ENCODE data around the gene MPRIP.

Gene MPRIP

GRCh38 chr17:17032131-17032692 lies 10.0 kb upstream of the MPRIP start:
- no peak for DNase-seq

- DNase-seq, result no peak
Observed at GRCh38 chr17:17033466-17033865, 8.8 kb upstream of the MPRIP start.

DNA sequence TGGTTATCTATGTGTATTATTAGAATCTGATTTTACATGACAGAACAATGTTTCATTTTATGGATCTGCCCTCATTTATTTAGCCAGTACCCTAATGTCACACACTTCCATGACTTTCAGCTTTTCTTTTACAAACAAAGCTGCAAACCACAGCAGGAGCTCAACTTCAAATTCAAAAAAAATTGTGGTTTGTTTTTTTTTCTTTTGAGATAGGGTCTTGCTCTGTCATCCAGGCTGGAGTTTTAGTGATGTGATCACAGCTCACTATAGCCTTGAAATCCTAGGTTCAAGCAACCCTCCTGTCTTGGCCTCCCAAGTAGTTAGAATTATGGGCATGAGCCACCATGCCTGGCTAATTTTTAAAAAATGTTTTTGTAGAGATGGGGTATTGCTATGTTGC lies 8.2 kb upstream of the MPRIP start:
- no peak for DNase-seq

GRCh38 chr17:17034496-17035075 lies 7.7 kb upstream of the MPRIP start:
- no peak for DNase-seq

- DNase-seq, result no peak
Observed at GRCh38 chr17:17035490-17035889, 6.8 kb upstream of the MPRIP start.

DNA sequence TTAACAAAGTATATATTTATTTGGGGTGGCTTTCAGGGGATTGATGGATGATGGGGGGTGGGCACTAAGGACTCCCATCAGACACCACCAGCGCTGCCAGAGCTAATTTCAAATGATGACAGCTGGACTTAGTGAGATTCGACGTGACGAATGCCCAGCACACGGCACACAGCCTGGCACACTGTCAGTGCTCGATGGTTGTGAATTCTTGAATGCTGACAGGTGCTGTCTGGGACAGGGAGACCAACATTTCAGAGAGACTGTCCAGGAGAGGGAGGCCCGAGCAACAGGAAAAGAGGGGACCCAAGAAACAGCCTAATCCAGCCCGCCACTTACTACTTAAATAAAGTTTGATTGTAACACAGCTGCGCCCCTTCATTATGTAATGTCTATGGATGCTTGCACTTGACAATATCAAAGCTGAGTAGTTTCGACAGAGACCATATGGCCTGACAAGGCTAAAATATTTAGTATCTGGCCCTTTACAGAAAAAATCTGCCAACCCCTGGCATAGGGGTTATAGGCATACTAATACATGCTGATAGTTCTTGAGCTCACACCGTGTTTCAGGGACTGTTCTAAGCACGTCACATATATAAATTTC lies 6.2 kb upstream of the MPRIP start:
- DNase-seq, result no peak

- DNase-seq, result no peak
Observed at GRCh38 chr17:17036524-17036998, 5.7 kb upstream of the MPRIP start.

- no peak for DNase-seq
Observed at GRCh38 chr17:17039911-17040310, 2.3 kb upstream of the MPRIP start.

DNA sequence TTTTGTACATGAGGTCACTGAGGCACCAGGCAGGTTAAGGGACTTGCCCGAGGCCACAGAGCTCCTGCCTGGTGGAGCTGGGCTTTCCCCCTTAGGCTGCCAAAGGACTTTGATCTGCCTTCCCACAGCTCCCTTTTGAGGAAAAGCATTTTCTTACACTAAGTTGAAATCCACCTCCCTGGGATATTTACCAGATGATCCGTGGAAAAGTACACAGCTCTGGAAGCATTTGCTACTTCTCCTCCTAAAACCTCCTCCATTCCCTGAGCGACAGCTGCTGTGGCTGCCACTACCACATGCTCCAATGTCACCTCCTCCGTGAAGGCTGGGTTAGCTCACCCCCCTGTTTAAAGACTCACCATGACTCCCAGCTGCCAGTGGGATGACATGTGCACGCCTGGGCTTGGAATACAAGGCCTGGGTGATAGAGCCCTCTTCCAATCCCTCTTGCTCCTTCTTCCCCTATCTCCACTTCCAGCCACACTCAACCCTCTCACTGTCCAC lies 1.2 kb upstream of the MPRIP start:
- DNase-seq, result no peak

DNA sequence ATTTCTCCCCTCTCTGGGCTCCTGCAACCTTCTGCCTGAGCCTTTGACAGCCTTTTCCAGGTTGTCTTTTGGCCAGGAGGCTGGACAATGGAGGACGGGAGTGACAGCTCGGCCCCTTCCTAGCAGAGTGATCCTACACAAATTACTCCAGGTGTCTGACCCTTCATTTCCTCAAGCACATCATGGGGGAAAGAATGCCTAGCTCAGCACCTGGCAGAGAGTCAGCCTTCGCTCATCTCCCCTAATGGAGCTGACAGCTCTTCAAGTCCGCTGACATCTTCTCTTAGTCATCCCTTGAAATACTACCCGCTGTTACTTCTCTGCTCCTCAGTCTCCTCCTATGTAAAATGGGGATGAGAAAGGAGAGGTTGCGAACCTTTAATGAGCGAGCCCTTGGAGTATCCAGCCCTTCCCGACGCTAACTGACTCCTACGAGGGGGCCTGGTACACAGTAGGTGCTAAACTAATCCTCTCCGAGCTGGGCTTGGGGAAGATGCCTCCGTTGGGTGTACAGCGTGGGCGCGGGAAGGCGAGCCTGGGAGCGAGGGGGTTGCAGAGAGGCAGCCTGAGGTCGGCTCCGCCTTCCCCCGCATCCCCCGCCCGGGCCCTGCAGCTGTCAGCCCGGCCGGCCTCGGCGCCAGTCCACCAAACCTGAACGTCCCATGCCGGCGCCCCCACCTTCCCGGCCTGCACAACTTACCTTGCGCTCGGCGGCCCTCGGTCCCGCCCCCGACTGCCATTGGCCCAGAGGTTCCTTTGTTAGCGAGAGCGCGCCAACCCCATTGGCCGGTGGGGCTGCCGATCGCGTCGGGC lies 480 bp upstream of the MPRIP start:
- peak; percentile 97 to 98 for DNase-seq

GRCh38 chr17:17042851-17043460 lies 699 bp downstream of the MPRIP start:
- peak; percentile 52 to 59 for DNase-seq

GRCh38 chr17:17043461-17044271 lies 1.4 kb downstream of the MPRIP start:
- peak in 1 of 2 experiments; percentile 29 for DNase-seq

DNA sequence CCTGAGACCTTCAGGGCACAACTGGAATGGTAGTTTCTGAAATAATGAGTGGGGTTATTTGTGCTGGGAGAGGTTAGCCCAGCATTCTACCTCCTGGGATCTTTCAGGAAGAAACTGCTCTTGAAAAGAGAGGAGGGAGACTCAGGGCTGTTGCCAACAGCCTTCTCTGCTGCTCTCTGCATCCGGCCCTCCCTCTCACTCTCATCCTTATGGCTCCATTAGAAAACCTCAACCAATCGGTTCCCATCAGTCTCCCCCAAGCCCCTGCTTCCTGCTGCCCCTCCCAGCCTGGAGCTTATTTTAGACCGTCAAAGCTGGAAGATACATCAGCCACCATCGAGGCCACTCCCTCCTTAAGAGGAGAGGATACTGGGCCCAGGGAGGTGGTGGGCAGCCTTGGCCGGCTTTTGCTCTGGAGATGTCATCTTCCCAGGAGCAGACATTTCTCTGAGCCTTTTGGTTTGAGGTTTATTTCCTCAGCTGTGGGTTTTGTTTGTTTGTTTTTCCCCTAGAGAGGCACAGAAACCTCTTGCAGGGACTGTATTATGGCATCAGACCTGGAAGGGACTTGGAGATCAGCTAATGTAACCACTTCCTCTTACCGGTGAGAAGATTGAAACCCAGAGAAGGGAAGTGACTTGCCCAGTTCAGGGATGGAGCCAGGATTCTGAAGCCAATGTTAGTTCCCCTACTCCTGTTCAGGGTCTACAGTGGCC lies 2.7 kb downstream of the MPRIP start:
- DNase-seq, result no peak

- no peak for DNase-seq
Observed at GRCh38 chr17:17048106-17048505, 5.8 kb downstream of the MPRIP start.

DNA sequence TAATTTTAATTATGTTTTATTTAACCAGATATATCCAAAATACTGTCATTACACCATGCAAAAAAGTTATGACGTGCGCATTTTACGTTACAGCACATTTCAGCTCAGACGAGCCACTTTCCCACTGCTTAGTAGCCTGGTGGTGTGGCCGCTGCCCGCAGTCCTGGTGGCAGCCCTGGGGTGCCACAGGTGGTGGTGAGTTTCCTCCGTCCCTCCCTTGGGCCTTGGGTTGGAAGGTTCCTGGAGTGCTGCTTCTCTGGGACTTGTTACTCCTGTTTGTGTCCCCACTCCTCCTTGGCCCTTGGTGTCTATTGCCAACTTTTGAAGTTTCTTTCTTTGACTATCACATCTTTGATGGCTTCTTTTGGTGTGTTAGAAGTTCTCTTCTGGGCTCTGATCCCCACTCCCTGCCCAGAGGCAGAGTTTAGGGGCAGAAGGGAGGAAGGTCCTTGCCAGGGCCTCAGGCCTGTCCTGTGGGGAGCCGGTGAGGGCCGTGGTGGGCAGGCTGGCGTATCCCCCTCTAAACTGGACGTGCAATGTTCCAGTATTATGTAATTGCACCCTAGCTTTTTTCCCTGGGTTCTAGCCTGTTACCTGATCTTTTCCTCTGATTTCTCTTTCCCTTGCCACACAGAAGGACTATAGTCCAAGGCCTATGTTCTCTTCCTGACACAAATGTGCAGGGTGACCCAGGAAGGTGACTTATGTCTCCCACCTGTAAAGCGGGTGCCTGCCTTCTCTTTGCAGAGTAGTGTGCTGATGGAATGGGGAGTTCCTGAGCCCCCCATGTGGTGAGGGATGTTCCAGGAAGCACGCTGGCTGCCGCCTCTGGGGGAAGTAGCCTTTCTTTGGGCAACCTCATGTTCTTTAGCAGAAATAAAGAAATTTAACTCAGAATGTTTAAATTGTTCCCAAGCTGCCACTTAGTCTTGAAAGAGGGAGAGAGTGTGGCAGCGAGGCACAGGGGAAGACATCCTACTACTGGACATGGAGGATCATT lies 8.4 kb downstream of the MPRIP start:
- no peak for DNase-seq

- no peak for DNase-seq
Observed at GRCh38 chr17:17051380-17051779, 9.1 kb downstream of the MPRIP start.

DNA sequence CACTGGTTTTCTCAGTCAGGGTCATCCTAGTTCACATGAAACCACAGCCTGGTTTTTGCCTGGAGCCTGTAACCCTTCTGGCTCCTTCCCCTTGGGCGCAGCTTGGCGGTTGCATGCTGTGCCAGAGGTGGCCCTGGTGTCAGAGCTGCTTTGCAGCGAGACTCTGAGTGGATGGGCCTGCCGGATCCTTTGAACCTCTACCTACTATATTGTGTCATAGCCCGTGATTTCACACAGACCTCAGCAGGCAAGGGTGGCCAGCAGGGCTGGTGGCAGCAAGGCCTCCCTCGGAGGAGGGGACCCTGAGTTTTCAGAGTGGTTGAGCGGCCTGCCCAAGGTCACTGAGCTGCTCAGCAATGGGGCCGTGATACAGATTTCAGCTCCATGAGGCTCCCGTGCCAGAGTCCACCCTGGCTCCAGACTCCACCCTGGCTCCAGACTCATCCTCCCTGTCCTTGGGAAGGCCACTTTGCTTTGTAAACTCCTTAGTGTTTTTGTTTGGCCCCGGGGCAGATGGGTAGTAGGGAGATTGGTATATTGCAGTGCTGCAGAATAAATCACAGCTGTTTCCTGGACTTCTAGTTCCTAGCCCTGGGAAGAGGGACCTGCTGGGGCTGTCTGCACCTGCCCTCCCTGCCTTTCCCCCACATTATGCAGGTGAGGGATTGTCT lies 9.7 kb downstream of the MPRIP start:
- no peak for DNase-seq

- no peak for DNase-seq
Observed at GRCh38 chr17:17052462-17053221, 10.4 kb downstream of the MPRIP start.

Measured in activated T-cell treated with anti-CD3 and anti-CD28 coated beads, Interleukin-2, amount 50 U/mL, for 48 hours (primary cell).